Astrocyte of the spinal cord (primary cell): ENCODE measurements around the gene ALDH1A2.

Experiments used
- DNase-seq: peaks from one replicate; pipeline ENCODE4 v3.0.0; 2011; ENCODE audit warnings: low read depth, low spot score
- H3K4me3 ChIP-seq: 2 replicates; pipeline ENCODE4 v1.5.1; 2011; ENCODE audit warnings: low read depth, mild to moderate bottlenecking, low read length, moderate library complexity
- in situ Hi-C: cut with HindIII; loops from 2 replicates; pipeline ENCODE4 v1.10.0; 2017; ENCODE audit warnings: low sequenced_read_pairs
- TF ChIP-seq, protein P1 (sequence below): IDR thresholded peaks from 2 replicates; pipeline ENCODE4 v1.5.1; 2012; ENCODE audit warnings: low read depth, mild to moderate bottlenecking, low read length, inconsistent platforms

The ALDH1A2 gene

DNA sequence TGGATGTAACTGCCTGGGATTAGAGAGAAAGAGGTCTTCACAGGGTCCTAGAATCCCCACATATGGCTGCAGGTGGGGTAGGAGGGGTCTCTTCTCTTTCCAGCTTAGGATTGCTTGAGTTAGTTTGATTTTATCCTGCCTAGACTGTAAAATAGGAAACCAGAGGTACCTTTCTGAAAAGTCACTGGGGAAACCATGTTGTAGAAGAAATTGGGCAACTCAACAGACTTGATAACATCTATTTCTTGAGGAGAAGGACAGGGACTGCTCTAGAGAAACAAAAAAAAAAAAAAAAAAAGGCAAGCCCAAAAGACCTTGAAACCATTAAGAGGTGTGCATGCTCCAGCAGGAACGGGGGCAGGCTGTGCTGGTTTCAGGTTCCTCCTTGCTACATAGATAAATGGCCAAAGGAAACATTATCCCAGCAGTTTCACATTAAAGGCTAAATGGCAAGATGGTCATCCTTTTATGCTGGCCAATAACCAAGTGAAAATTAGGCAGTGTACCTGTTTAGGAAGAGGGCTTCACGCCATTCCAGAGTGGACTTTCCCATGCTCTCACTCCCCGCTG lies 116.1 kb downstream of the ALDH1A2 start:
- DNase-seq: no peak
- no peak overlapping the region for H3K4me3 ChIP-seq
- in situ Hi-C loops: no loop called here
- TF ChIP-seq, protein P1, sequence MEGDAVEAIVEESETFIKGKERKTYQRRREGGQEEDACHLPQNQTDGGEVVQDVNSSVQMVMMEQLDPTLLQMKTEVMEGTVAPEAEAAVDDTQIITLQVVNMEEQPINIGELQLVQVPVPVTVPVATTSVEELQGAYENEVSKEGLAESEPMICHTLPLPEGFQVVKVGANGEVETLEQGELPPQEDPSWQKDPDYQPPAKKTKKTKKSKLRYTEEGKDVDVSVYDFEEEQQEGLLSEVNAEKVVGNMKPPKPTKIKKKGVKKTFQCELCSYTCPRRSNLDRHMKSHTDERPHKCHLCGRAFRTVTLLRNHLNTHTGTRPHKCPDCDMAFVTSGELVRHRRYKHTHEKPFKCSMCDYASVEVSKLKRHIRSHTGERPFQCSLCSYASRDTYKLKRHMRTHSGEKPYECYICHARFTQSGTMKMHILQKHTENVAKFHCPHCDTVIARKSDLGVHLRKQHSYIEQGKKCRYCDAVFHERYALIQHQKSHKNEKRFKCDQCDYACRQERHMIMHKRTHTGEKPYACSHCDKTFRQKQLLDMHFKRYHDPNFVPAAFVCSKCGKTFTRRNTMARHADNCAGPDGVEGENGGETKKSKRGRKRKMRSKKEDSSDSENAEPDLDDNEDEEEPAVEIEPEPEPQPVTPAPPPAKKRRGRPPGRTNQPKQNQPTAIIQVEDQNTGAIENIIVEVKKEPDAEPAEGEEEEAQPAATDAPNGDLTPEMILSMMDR: no peak

DNA sequence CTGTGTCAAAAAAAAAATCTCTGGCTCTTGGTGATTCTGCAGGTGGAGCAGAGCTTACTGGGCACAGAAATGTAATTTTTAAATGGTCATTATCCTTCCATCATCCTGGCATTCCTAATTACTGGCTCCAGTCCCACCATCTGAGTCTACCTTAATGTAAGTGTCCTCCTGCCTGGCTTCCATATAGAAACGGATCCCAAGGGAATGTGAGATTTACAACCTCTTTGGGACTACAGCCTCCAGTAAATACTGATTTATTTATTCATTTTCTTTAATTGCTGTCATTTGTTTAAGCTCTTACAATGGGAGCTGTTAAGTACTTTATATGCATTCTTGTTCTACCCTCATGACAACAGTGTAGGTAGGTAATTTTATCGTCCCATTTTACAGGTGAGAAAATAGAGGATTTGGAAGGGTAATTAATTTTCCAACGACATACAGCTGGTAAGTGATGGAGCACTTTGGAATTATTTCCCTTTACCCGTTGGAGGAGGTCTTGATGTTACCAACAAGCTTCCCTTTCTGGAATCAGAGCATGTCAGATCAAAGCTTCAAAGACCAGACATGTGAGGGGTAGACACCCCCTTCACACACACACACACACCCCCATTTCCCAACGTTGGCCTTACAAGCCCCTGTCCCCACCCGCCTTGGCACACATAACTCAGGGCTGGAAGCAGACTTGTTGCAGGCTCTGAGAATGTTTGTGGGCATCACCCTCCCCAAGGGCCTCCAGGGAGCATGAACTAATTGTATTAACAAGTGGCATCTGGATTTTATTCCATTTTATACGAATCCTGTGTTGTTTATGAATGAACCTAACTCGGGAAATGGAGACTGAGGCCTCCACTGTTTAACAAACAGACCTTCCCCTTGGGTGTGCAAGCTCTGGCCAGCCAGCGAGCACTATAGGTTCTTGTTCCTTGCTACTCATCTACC lies 116.9 kb downstream of the ALDH1A2 start:
- no peak overlapping the region for H3K4me3 ChIP-seq
- TF ChIP-seq, protein P1: no peak
- in situ Hi-C loops: no loop called here
- no peak for DNase-seq

DNA sequence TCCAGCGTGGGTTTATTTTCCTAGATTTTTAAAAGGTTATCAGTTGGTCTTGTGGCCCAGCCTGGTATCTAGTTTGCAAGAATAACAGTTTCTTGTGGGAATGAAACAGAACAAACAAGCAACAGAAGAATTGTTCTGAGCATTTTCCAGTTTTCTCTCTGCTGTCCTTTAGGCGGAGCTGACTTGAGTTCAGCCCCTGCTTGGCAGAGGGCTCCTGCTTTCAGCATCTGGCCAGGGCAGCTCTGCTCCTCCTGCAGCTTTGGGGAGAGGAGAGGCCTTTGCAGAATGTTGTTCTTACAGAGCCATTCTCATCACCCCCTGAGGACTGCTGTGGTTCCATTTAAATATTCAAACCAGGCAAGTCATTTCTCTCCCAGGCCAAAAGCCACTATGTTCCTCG lies 117.7 kb downstream of the ALDH1A2 start:
- in situ Hi-C loops: no loop called here
- H3K4me3 ChIP-seq: no peak overlapping the region
- TF ChIP-seq, protein P1: no peak
- DNase-seq: peak; percentile 6

DNA sequence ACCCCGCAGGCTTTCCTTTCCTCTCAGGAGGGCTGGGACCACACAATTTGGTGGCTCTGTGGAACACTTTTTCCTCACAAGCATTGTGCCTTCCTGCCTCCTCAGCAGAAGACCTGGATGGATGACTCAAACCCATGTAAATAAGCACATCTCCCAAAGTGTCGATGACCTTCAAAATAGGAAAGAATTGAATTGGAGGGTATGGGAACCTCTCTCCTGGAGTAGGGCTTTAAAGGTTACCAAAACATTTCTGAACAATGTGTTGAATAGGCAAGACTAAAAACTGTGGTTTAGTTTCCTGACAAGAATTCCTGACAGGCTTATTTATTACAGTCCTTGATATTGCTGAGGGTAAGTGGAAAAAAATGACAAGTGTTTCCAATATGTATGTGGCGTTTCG lies 118.2 kb downstream of the ALDH1A2 start:
- in situ Hi-C loops: no loop called here
- TF ChIP-seq, protein P1: no peak
- H3K4me3 ChIP-seq: no peak overlapping the region
- no peak for DNase-seq

DNA sequence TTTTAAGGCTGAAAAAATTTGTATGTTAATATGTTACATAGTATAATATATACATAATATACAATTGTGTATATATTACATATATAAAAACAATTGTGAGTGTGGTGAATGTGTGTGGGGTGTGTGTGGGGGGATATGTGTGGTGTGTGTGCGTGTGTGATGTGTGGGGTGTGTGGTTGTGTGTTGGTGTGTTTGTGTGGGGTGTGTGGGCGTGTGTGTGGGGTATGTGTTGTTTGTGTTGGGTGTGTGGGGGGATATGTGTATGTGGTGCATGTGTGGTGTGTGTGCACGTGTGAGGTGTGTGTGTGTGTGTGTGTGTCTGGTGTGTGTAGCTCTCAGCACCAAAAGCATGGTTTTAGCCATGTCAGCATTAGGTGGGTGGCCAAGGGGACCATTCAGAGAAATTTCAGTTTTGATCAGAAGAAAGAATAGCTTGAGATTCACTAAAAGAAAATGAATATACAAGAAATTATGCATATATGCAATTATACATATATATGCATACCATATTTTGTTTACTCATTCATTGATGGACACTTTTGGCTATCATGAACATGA lies 118.9 kb downstream of the ALDH1A2 start:
- TF ChIP-seq, protein P1: no peak
- in situ Hi-C loops: no loop called here
- H3K4me3 ChIP-seq: no peak overlapping the region

DNA sequence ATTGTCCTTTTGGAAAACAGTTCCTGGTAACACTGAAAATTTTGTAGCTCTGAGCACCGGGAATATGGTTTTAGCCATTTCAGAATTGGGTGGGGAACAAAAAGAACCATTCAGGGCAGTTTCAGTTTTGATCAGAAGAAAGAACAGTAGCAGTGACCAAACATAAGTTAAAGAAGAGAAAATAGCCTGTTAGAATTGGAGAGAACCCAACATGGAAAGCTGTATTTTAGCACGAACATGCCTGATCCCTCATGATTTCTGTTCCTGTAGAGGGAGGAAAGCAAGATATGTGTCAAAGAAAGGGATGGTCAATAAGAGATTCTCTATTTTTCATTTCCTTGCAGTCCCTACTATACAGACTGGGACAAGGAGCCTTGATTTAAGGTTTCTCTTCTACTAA lies 119.9 kb downstream of the ALDH1A2 start:
- no peak overlapping the region for H3K4me3 ChIP-seq
- in situ Hi-C loops: no loop called here
- no peak for DNase-seq
- TF ChIP-seq, protein P1: no peak

More for the DNA sequence above, 118.9 kb downstream of the ALDH1A2 start:
- no peak for DNase-seq
